WTC11 (cell line): Measurements from ENCODE around the gene REX1BD. TPM values are rescaled to one million over a fixed set of nuclear protein-coding genes. Genes with fewer than 3 reads are reported as not detected.

ENCODE experiments used
- ATAC-seq: fragments of 200-7000 bp; cut with Tn5 transposase; 2 replicates; pipeline ENCODE4 v1.10.0; 2021; ENCODE audit warnings: mild to moderate bottlenecking, moderate library complexity
- CTCF ChIA-PET: fragments of 300-600 bp; sonication (Branson Sonifier 250); formaldehyde crosslinking; loops from one replicate; lab custom pipeline; 2021; ENCODE audit warnings: antibody characterized with exemption; lab: Charles Lee
- POLR2A ChIA-PET: fragments of 350-600 bp; sonication (Branson Sonifier 250); formaldehyde crosslinking; loops from one replicate; lab custom pipeline; 2021; ENCODE audit warnings: antibody characterized with exemption; lab: Charles Lee
- DNase-seq: peaks from one replicate; pipeline ENCODE4 v3.0.0; 2021; ENCODE audit warnings: low spot score
- H3K27ac Mint-ChIP-seq: 2 replicates; pipeline ENCODE4 v1.8.0; 2021; ENCODE audit warnings: mixed read lengths
- H3K27me3 Mint-ChIP-seq: 2 replicates; pipeline ENCODE4 v1.8.0; 2021; ENCODE audit warnings: low read depth, mild to moderate bottlenecking, moderate library complexity, mixed read lengths
- H3K36me3 Mint-ChIP-seq: 2 replicates; pipeline ENCODE4 v1.8.0; 2021; ENCODE audit warnings: mixed read lengths
- H3K4me1 Mint-ChIP-seq: 2 replicates; pipeline ENCODE4 v1.8.0; 2022; ENCODE audit warnings: mixed read lengths
- H3K4me3 Mint-ChIP-seq: 2 replicates; pipeline ENCODE4 v1.8.0; 2021; ENCODE audit warnings: mild to moderate bottlenecking, moderate library complexity, mixed read lengths
- H3K9me3 Mint-ChIP-seq: 2 replicates; pipeline ENCODE4 v1.8.0; 2021; ENCODE audit warnings: mixed read lengths
- ARID4B ChIP-seq: sonication (generic); formaldehyde crosslinking; IDR thresholded peaks from 2 replicates; pipeline ENCODE4 v1.8.0; 2023; ENCODE audit warnings: missing genetic modification reagents, mild to moderate bottlenecking, borderline replicate concordance
- E2F5 ChIP-seq: sonication (generic); formaldehyde crosslinking; IDR thresholded peaks from 2 replicates; pipeline ENCODE4 v1.8.1; 2022; ENCODE audit warnings: mild to moderate bottlenecking, moderate library complexity, missing genetic modification reagents
- FOXJ3 ChIP-seq: sonication (generic); formaldehyde crosslinking; IDR thresholded peaks from 2 replicates; pipeline ENCODE4 v1.9.0; 2021; ENCODE audit warnings: missing genetic modification reagents, mild to moderate bottlenecking, borderline replicate concordance
- KAT7 ChIP-seq: sonication (generic); formaldehyde crosslinking; IDR thresholded peaks from 2 replicates; pipeline ENCODE4 v1.8.1; 2023; ENCODE audit warnings: missing genetic modification reagents, mild to moderate bottlenecking, borderline replicate concordance
- MLX ChIP-seq: sonication (generic); formaldehyde crosslinking; IDR thresholded peaks from 2 replicates; pipeline ENCODE4 v1.8.1; 2023; ENCODE audit warnings: mild to moderate bottlenecking, missing genetic modification reagents, moderate library complexity
- PRDM15 ChIP-seq: sonication (generic); formaldehyde crosslinking; IDR thresholded peaks from 2 replicates; pipeline ENCODE4 v1.8.0; 2022; ENCODE audit warnings: missing genetic modification reagents
- PREB ChIP-seq: sonication (generic); formaldehyde crosslinking; IDR thresholded peaks from 2 replicates; pipeline ENCODE4 v1.8.1; 2022; ENCODE audit warnings: mild to moderate bottlenecking, missing genetic modification reagents, moderate library complexity, borderline replicate concordance
- PRRX2 ChIP-seq: fragments of 250-450 bp; sonication (Bioruptor Pico); IDR thresholded peaks from 2 replicates; pipeline ENCODE4 v1.8.0; 2021; ENCODE audit warnings: mild to moderate bottlenecking
- RELA ChIP-seq: sonication (generic); formaldehyde crosslinking; IDR thresholded peaks from 2 replicates; pipeline ENCODE4 v1.8.1; 2022; ENCODE audit warnings: missing genetic modification reagents, mild to moderate bottlenecking, borderline replicate concordance
- RORB ChIP-seq: fragments of 250-450 bp; sonication (Bioruptor Pico); IDR thresholded peaks from 2 replicates; pipeline ENCODE4 v1.9.0; 2021; ENCODE audit warnings: mild to moderate bottlenecking
- SMAD3 ChIP-seq: sonication (generic); formaldehyde crosslinking; IDR thresholded peaks from 2 replicates; pipeline ENCODE4 v1.8.0; 2022; ENCODE audit warnings: missing genetic modification reagents, mild to moderate bottlenecking, borderline replicate concordance
- TEAD1 ChIP-seq: sonication (generic); formaldehyde crosslinking; IDR thresholded peaks from 2 replicates; pipeline ENCODE4 v1.8.0; 2022; ENCODE audit warnings: mild to moderate bottlenecking, missing genetic modification reagents
- ZBTB21 ChIP-seq: sonication (generic); formaldehyde crosslinking; IDR thresholded peaks from 2 replicates; pipeline ENCODE4 v1.8.1; 2023; ENCODE audit warnings: mild to moderate bottlenecking, missing genetic modification reagents, borderline replicate concordance
- ZNF281 ChIP-seq: sonication (generic); formaldehyde crosslinking; IDR thresholded peaks from 2 replicates; pipeline ENCODE4 v1.8.0; 2023; ENCODE audit warnings: mild to moderate bottlenecking, missing genetic modification reagents
- ZNF396 ChIP-seq: fragments of 250-450 bp; sonication (Bioruptor Pico); IDR thresholded peaks from 2 replicates; pipeline ENCODE4 v1.8.0; 2021; ENCODE audit warnings: mild to moderate bottlenecking, moderate library complexity, borderline replicate concordance
- ZNF423 ChIP-seq: fragments of 250-450 bp; sonication (Bioruptor Pico); IDR thresholded peaks from 2 replicates; pipeline ENCODE4 v2.1.2; 2022; ENCODE audit warnings: mild to moderate bottlenecking, moderate library complexity
- ZNF425 ChIP-seq: fragments of 250-450 bp; sonication (Bioruptor Pico); conservative IDR thresholded peaks from 2 replicates; pipeline ENCODE4 v1.9.0; 2021; ENCODE audit warnings: mild to moderate bottlenecking
- total RNA-seq: library from RNA; stranded (reverse); gene quantifications from 3 replicates; pipeline ENCODE4 v1.2.3, GENCODE V29; 2021

REX1BD gene
- total RNA-seq, 1 experiment from 2014 or later, result 90.2 TPM

GRCh38 chr19:18612772-18613588 is 24.4 kb downstream of the REX1BD start, which contains the start of gene TMEM59L (continued):
- TF ChIP-seq ARID4B (CRISPR knock-in tag) (no peak), RELA (CRISPR knock-in tag) (peak; percentile 84), MLX (CRISPR knock-in tag) (no peak), RORB (CRISPR knock-in tag) (no peak), FOXJ3 (CRISPR knock-in tag) (no peak), ZNF396 (CRISPR knock-in tag) (no peak), PREB (CRISPR knock-in tag) (no peak), ZNF425 (CRISPR knock-in tag) (no peak), KAT7 (CRISPR knock-in tag) (no peak; the same call in 1 of the 2 replicates), ZBTB21 (CRISPR knock-in tag) (no peak; the same call in 1 of the 2 replicates), SMAD3 (CRISPR knock-in tag) (no peak), E2F5 (0 out of 2 replicates have a peak, but pooled peaks have one; percentile 28)

- DNase-seq, result peak; percentile 40
- no peak; the same call in 1 of the 2 replicates for ATAC-seq
- H3K4me1 Mint-ChIP-seq, result peaks cover 32% of the 10 kb centered on the region
- H3K9me3 Mint-ChIP-seq, result peaks cover 7% of the 10 kb centered on the region
- CTCF ChIA-PET, result interaction anchor here (1.1 to 3.4 kb wide), 6 partner anchors 20 to 158 kb away, joined by 3 to 14 read pairs (median 8); no protein-coding TSS in a partner anchor
- H3K27me3 Mint-ChIP-seq, result peaks cover 71% of the 10 kb centered on the region
- no peak overlapping the region for H3K27ac Mint-ChIP-seq
- POLR2A ChIA-PET, result interaction anchor here (2.4 kb wide), 1 partner anchor 20 kb away, joined by 8 read pairs; no protein-coding TSS in a partner anchor
- H3K36me3 Mint-ChIP-seq, result peaks cover 5% of the 10 kb centered on the region
- H3K4me3 Mint-ChIP-seq, result peak overlapping the region; percentile 70
- TF ChIP-seq ZNF281 (CRISPR knock-in tag), result no peak
- TF ChIP-seq TEAD1 (CRISPR knock-in tag), result no peak
- no peak for TF ChIP-seq ZNF423 (CRISPR knock-in tag)
- TF ChIP-seq PRRX2 (CRISPR knock-in tag), result no peak
- 0 out of 2 replicates have a peak, but pooled peaks have one; percentile 10 for TF ChIP-seq PRDM15 (CRISPR knock-in tag)
Observed at GRCh38 chr19:18613589-18614234, 25.1 kb downstream of the REX1BD start.
